ENCODE data around the gene PRIMA1.
"Not testable (repeated sequence)": the region's sequence is repeated elsewhere in the genome, so short reads cannot be mapped to it uniquely, and the experiment has no call there.

The PRIMA1 gene

GRCh38 chr14:93788293-93788542, at the start of gene PRIMA1:
PRIMA1 (minus strand) TSS chr14:93788485; CDS start chr14:93787718, 767 bp downstream.
- H3K27me3 Mint-ChIP-seq = peaks cover 82% of the 10 kb centered on the region
- no peaks in the 10 kb centered on the region for H3K9me3 Mint-ChIP-seq
- no peaks in the 10 kb centered on the region for H3K4me1 Mint-ChIP-seq
- no peak within 1 kb of the TSS for H3K4me3 Mint-ChIP-seq
- no peak for DNase-seq
- H3K36me3 Mint-ChIP-seq = no peaks in the 10 kb centered on the region
- CTCF ChIA-PET = no interaction called here
- no peak within 1 kb of the TSS for H3K27ac Mint-ChIP-seq

GRCh38 chr14:93834699-93835371, 46.5 kb upstream of the PRIMA1 start:
- CTCF ChIA-PET = no interaction called here
- H3K4me3 Mint-ChIP-seq = no peak overlapping the region
- H3K9me3 Mint-ChIP-seq = no peaks in the 10 kb centered on the region
- peaks cover 5% of the 10 kb centered on the region for H3K4me1 Mint-ChIP-seq
- no peak for DNase-seq
- no peak overlapping the region for H3K27ac Mint-ChIP-seq
- H3K36me3 Mint-ChIP-seq = no peaks in the 10 kb centered on the region
- H3K27me3 Mint-ChIP-seq = peaks cover 38% of the 10 kb centered on the region

- no peaks in the 10 kb centered on the region for H3K4me1 Mint-ChIP-seq
- no peak overlapping the region for H3K27ac Mint-ChIP-seq
- peaks cover 39% of the 10 kb centered on the region for H3K27me3 Mint-ChIP-seq
- H3K36me3 Mint-ChIP-seq = no peaks in the 10 kb centered on the region
- DNase-seq = no peak
- H3K4me3 Mint-ChIP-seq = no peak overlapping the region
- H3K9me3 Mint-ChIP-seq = no peaks in the 10 kb centered on the region
- CTCF ChIA-PET = no interaction called here
These were observed 44.4 kb upstream of the PRIMA1 start for GRCh38 chr14:93832665-93833064.

GRCh38 chr14:93832081-93832480, 43.8 kb upstream of the PRIMA1 start:
- peaks cover 34% of the 10 kb centered on the region for H3K27me3 Mint-ChIP-seq
- H3K36me3 Mint-ChIP-seq = no peaks in the 10 kb centered on the region
- DNase-seq = no peak
- no peaks in the 10 kb centered on the region for H3K4me1 Mint-ChIP-seq
- no peak overlapping the region for H3K27ac Mint-ChIP-seq
- no peaks in the 10 kb centered on the region for H3K9me3 Mint-ChIP-seq
- no peak overlapping the region for H3K4me3 Mint-ChIP-seq
- CTCF ChIA-PET = no interaction called here

GRCh38 chr14:93830753-93831461, 42.6 kb upstream of the PRIMA1 start:
- no peak overlapping the region for H3K27ac Mint-ChIP-seq
- peaks cover 34% of the 10 kb centered on the region for H3K27me3 Mint-ChIP-seq
- H3K9me3 Mint-ChIP-seq = no peaks in the 10 kb centered on the region
- H3K36me3 Mint-ChIP-seq = no peaks in the 10 kb centered on the region
- H3K4me1 Mint-ChIP-seq = no peaks in the 10 kb centered on the region
- H3K4me3 Mint-ChIP-seq = no peak overlapping the region
- CTCF ChIA-PET = no interaction called here
- DNase-seq = no peak

GRCh38 chr14:93829839-93830481, 41.7 kb upstream of the PRIMA1 start:
- CTCF ChIA-PET = no interaction called here
- Mint-ChIP-seq H3K4me1 (no peaks in the 10 kb centered on the region), H3K9me3 (no peaks in the 10 kb centered on the region), H3K4me3 (no peak overlapping the region), H3K27ac (no peak overlapping the region), H3K36me3 (no peaks in the 10 kb centered on the region), H3K27me3 (peaks cover 32% of the 10 kb centered on the region)
- no peak for DNase-seq

GRCh38 chr14:93825235-93825553, 36.9 kb upstream of the PRIMA1 start:
- Mint-ChIP-seq H3K36me3 (no peaks in the 10 kb centered on the region), H3K9me3 (no peaks in the 10 kb centered on the region), H3K27ac (no peak overlapping the region), H3K27me3 (peaks cover 13% of the 10 kb centered on the region), H3K4me3 (no peak overlapping the region), H3K4me1 (no peaks in the 10 kb centered on the region)
- CTCF ChIA-PET = no interaction called here
- no peak for DNase-seq

GRCh38 chr14:93824518-93825234, 36.4 kb upstream of the PRIMA1 start:
- CTCF ChIA-PET = no interaction called here
- H3K4me1 Mint-ChIP-seq = no peaks in the 10 kb centered on the region
- no peaks in the 10 kb centered on the region for H3K36me3 Mint-ChIP-seq
- H3K27ac Mint-ChIP-seq = no peak overlapping the region
- H3K27me3 Mint-ChIP-seq = peaks cover 10% of the 10 kb centered on the region
- no peak overlapping the region for H3K4me3 Mint-ChIP-seq
- H3K9me3 Mint-ChIP-seq = no peaks in the 10 kb centered on the region
- DNase-seq = no peak

GRCh38 chr14:93824076-93824475, 35.8 kb upstream of the PRIMA1 start:
- Mint-ChIP-seq H3K36me3 (no peaks in the 10 kb centered on the region), H3K27me3 (peaks cover 10% of the 10 kb centered on the region), H3K9me3 (no peaks in the 10 kb centered on the region), H3K4me3 (no peak overlapping the region), H3K4me1 (no peaks in the 10 kb centered on the region), H3K27ac (no peak overlapping the region)
- CTCF ChIA-PET = no interaction called here
- DNase-seq = no peak

GRCh38 chr14:93821051-93821450, 32.8 kb upstream of the PRIMA1 start:
- H3K36me3 Mint-ChIP-seq = no peaks in the 10 kb centered on the region
- CTCF ChIA-PET = no interaction called here
- peaks cover 17% of the 10 kb centered on the region for H3K27me3 Mint-ChIP-seq
- peaks cover 1% of the 10 kb centered on the region for H3K9me3 Mint-ChIP-seq
- no peaks in the 10 kb centered on the region for H3K4me1 Mint-ChIP-seq
- DNase-seq = no peak
- no peak overlapping the region for H3K4me3 Mint-ChIP-seq
- H3K27ac Mint-ChIP-seq = no peak overlapping the region

GRCh38 chr14:93818857-93819256, 30.6 kb upstream of the PRIMA1 start:
- no peak for DNase-seq
- H3K36me3 Mint-ChIP-seq = no peaks in the 10 kb centered on the region
- CTCF ChIA-PET = no interaction called here
- peaks cover 18% of the 10 kb centered on the region for H3K27me3 Mint-ChIP-seq
- no peak overlapping the region for H3K4me3 Mint-ChIP-seq
- no peaks in the 10 kb centered on the region for H3K4me1 Mint-ChIP-seq
- peaks cover 8% of the 10 kb centered on the region for H3K9me3 Mint-ChIP-seq
- no peak overlapping the region for H3K27ac Mint-ChIP-seq

- CTCF ChIA-PET = no interaction called here
- H3K9me3 Mint-ChIP-seq = peaks cover 15% of the 10 kb centered on the region
These were observed 23.4 kb upstream of the PRIMA1 start for GRCh38 chr14:93811676-93812075.

GRCh38 chr14:93811020-93811419, 22.7 kb upstream of the PRIMA1 start:
- H3K4me3 Mint-ChIP-seq = no peak overlapping the region
- CTCF ChIA-PET = no interaction called here
- H3K9me3 Mint-ChIP-seq = peaks cover 14% of the 10 kb centered on the region
- no peak for DNase-seq
- no peaks in the 10 kb centered on the region for H3K36me3 Mint-ChIP-seq
- no peak overlapping the region for H3K27ac Mint-ChIP-seq
- H3K4me1 Mint-ChIP-seq = no peaks in the 10 kb centered on the region
- H3K27me3 Mint-ChIP-seq = peaks cover 7% of the 10 kb centered on the region

More at GRCh38 chr14:93811676-93812075, 23.4 kb upstream of the PRIMA1 start:
- H3K36me3 Mint-ChIP-seq = no peaks in the 10 kb centered on the region
- no peak overlapping the region for H3K4me3 Mint-ChIP-seq
- no peak for DNase-seq
- H3K27ac Mint-ChIP-seq = no peak overlapping the region
- peaks cover 7% of the 10 kb centered on the region for H3K27me3 Mint-ChIP-seq
- H3K4me1 Mint-ChIP-seq = no peaks in the 10 kb centered on the region

- peaks cover 11% of the 10 kb centered on the region for H3K27me3 Mint-ChIP-seq
- peaks cover 11% of the 10 kb centered on the region for H3K9me3 Mint-ChIP-seq
- H3K36me3 Mint-ChIP-seq, DNase-seq, H3K4me1 Mint-ChIP-seq, CTCF ChIA-PET, H3K4me3 Mint-ChIP-seq, H3K27ac Mint-ChIP-seq: not testable (repeated sequence)
These were observed 21.5 kb upstream of the PRIMA1 start for GRCh38 chr14:93809491-93810420.

All from activated naive CD4-positive, alpha-beta T cell treated with anti-CD3 and anti-CD28 coated beads, Interleukin-2, amount 10 ng/mL, durations not matched to agents 7 days and 5 days (primary cell).